Stimulated activated CD4-positive, alpha-beta T cell treated with anti-CD3 and anti-CD28 coated beads, Interleukin-1b, Interleukin-23, amount 100 ng/mL, for 24 hours (primary cell): ENCODE measurements around the gene POLK.
A peak's percentile ranks its signal among the peaks of the same experiment; 100 is the strongest.
"Not testable (repeated sequence)": the region's sequence is repeated elsewhere in the genome, so short reads cannot be mapped to it uniquely, and the experiment has no call there.

ENCODE experiments used
- DNase-seq, 4 experiments: peaks; one replicate each; pipeline ENCODE4 v3.0.0-alpha.2; 2020; ENCODE audit warnings: low read depth in 4 of 4, low spot score in 1 of 4

The POLK gene

DNA sequence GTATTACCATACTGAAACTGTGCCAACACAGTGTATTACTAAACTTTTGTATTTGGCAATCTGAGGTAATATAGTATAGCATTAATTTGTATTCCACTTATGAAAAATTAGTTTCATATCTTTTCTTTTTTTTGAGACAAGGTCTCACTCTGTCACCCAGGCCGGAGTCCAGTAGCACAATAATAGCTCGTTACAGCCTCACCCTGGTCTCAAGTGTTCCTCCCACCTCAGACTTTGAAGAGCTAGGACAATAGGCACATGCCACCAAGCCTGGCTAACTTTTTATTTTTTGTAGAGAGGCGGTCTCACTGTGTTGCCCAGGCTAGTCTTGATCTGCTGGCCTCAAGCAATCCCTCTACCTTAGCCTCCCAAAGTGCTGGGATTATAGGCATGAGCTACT, 36.1 kb downstream of the POLK start:
- no peak for DNase-seq

DNA sequence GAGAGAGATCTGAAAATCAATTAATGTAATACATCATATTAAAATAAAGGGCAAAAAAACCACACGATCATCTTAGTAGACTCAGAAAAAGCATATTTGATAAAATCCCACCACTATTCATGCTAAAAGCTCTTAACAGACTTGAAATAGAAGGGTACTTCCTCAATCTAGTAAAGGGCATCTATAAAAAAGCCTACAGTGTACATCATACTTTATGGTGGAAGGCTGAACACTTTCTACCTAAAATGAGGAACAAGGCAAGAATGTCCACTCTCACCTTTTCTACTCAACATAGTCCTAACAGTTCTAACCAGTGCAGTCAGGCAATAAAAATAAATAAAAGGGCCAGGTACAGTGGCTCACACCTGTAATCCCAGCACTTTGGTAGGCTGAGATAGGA, 38.9 kb downstream of the POLK start:
- no peak for DNase-seq

DNA sequence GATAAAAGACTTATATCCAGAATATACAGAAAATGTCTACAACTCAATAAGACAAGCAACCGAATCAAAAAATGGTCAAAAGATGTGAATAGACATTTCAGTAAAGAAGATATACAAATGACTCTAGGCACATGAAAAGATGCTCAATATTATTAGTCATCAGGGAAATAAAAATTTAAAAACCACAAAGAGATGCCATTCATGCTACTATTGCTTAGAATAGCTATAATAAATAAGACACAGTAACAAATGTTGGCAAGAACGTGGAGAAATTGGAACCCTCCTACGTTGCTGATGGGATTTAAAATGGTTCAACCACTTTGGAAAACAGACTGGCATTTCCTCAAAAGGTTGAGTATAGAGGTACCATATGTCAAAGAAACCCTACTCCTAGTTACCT, 39.8 kb downstream of the POLK start:
- no peak for DNase-seq

GRCh38 chr5:75552764-75553163, 41.1 kb downstream of the POLK start:
- no peak for DNase-seq

GRCh38 chr5:75553358-75553757, 41.7 kb downstream of the POLK start:
- no peak for DNase-seq

DNA sequence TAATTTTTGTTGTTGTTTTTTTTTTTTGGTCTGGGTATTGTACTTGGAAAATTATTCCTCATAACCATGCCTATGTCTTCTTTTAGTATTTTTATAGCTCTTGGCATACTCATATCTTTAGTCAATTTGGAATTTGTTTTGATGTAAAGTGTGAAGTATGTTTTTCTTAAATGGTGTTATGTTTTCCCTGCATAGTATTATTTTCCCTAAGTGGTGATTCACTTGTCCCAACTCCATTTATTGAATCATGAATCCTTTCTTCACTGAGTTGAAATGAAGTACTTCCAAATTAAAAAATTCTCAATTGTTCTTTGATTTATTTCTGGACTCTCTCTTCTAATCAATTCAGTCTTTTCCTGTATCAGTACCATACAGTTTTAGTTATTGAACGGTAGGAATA, 46.5 kb downstream of the POLK start:
- DNase-seq = no peak

- DNase-seq = no peak
Measured at GRCh38 chr5:75558981-75559632, 47.4 kb downstream of the POLK start.

DNA sequence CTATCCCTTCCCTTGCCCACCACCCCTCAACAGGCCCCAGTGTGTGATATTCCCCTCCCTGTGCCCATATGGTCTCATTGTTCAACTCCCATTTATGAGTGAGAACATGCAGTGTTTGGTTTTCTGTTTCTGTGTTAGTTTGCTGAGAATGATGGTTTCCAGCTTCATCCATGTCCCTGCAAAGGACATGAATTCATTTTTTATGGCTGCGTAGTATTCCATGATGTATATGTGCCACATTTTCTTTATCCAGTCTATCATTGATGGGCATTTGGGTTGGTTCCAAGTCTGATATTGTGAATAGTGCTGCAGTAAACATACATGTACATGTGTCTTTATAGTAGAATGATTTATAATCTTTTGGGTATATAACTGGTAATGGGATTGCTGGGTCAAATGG, 49.0 kb downstream of the POLK start:
- not testable (repeated sequence) for DNase-seq

DNA sequence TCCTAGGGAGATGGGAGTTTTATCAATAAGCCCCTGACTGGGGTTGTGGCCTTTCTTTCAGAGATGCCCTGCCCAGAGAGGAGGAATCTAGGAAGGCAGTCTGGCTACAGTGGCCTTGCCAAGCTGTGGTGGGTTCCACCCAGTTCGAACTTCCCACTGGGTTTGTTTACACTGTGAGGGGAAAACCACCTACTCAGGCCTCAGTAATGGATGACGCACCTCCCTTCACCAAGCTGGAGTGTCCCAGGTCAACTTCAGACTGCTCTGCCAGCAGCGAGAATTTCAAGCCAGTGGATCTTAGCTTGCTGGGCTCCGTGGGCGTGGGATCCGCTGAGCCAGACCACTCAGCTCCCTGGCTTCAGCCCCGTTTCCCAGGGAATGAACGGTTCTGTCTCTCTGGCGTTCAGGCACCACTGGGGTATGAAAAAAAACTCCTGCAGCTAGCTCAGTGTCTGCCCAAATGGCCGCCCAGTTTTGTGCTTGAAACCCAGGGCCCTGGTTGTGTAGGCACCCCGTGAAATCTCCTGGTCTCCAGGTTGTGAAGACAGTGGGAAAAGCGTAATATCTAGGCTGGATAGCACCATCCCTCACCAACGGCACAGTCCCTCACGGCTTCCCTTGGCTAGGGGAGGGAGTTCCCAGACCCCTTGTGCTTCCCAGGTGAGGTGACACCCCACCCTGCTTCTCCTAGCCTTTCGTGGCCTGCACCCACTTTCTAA, 54.5 kb downstream of the POLK start:
- not testable (repeated sequence) for DNase-seq

DNA sequence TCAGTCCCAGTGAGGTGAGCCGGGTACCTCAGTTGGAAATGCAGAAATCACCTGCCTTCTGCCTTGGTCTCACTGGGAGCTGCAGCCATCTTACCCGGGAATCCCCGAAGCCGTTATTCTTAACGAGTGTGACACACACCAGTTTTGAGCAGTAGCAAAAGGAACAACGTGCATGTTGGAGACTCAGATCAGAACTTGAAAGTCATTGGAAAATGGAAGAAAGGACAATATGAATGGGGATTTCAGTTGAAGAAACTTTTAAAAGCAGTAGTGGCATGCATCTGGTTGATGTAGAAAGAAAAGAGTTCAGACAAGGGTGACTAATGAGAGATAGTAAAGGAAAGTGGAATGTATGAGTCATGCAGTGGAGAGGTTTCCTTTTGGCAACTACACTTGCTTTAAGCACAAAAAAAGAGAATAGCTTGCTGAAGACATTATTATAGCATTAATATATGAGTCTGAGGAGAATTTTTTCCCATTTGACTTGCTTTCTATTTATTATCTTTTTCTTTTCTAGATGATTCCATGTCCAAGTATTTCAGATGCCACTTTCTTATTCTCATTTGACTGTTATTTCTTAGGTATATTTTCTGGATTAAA, 55.1 kb downstream of the POLK start:
- DNase-seq = peak; percentile 18 to 34 (median 26)

DNA sequence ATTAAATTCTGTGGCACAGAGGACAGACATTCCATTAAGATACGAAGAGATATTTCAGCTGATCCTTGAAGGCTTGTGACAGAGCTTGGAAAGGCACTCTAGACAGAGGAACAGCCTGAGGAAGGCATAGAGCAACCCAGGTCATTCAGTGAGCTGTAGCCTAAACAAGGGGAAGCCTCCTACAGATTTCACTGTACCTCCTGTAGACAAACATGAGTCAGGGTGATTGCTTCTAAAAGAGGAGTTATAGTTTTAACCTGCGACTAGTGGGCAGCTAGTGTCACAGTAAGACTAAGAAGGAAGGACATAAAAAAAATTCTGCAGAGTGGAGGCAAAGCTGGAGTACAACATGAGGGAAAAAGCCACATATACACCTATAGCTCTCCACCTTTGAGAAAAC, 56.0 kb downstream of the POLK start:
- no peak for DNase-seq

DNA sequence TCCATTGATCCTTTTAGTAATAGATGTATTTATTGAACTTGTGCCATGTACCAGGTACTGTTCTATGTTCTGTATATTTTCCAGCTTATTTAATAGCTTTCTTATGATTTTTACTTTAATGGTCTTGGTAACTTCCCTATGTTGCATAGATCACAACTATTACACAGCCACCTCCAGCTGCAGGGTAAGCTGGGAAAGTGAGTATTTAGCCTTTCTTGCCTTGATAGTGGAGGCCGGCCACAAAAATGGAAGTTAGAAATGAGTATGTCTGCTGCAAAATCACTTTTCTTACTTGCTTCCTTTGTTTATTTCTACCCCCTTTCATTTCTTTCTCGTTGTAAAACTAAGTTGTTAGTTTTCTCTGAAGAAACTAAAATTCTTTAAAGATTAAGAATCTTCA, 56.5 kb downstream of the POLK start:
- no peak for DNase-seq

GRCh38 chr5:75571547-75571946, 59.9 kb downstream of the POLK start:
- DNase-seq = no peak

GRCh38 chr5:75574791-75575190, 63.1 kb downstream of the POLK start:
- no peak for DNase-seq

GRCh38 chr5:75578280-75578679, 66.6 kb downstream of the POLK start:
- DNase-seq = not testable (repeated sequence)

DNA sequence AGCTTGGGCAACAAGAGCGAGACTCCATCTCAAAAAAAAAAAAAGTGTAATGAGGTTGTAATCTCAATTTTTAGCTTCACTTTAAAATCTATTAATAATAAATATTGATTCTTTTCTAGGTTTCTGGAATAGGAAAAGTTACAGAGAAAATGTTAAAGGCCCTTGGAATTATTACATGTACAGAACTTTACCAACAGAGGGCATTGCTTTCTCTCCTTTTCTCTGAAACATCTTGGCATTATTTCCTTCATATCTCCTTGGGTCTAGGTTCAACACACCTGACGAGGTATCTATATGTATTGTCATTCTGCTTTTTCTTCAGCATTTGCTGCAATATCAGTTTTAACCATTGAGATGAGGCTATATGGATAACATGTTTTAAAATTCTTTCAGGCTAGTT, 73.0 kb downstream of the POLK start:
- no peak for DNase-seq

- DNase-seq = no peak
Measured at GRCh38 chr5:75588666-75589065, 77.0 kb downstream of the POLK start.

- DNase-seq = no peak
Measured at GRCh38 chr5:75600535-75600934, 88.8 kb downstream of the POLK start.

GRCh38 chr5:75601567-75601966, 89.9 kb downstream of the POLK start:
- no peak for DNase-seq

GRCh38 chr5:75601996-75602395, 90.3 kb downstream of the POLK start:
- DNase-seq = no peak

DNA sequence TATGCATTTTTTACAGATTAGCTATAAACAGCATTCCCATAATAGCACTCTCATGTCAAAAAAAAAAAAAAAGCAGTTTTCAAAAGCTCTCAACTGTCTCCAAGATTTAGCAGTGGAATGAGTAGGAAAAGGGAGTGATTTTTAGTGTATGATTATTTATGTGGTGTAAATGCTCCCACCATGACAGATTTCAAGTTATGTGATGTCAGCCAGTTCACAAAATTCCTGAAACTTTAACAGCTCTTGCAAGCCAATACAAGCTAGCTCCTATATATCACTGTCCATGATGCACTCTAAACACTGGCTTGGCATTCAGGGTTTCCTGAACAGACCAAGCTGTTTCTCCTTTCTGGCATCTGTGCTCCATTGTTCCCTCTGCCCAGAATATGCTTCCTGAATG, 91.7 kb downstream of the POLK start:
- no peak for DNase-seq

DNA sequence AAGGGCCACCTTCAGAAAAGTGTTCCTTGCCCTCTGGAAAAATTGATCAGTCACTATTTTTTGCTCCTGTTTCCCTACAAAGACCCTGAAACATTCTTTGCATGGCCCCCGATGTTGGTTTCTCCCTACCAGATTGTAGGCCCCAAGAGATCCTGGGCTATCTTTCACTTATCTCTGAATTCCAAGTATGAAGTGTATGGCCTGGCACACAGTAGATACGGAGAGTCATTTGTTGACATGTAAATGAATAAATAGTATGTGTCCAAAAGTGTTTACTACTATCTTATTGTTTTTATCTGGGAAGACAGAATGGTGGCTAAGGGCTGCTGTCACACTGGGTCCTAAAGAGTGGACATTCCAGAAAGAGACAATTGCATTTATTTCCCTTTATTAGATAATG, 92.1 kb downstream of the POLK start:
- DNase-seq = no peak

- not testable (repeated sequence) for DNase-seq
Measured at GRCh38 chr5:75607341-75607740, 95.7 kb downstream of the POLK start.
